Mesenchymal stem cell (in vitro differentiated cells and primary cell): Measurements from ENCODE around the gene ANKK1.

Experiments
- DNase-seq: peaks from one replicate; pipeline ENCODE4 v3.0.0-alpha.2; 2013
- H2AFZ ChIP-seq: one replicate; pipeline ENCODE4 v1.6.1; 2013; ENCODE audit warnings: low read depth, mild to moderate bottlenecking, control low read depth, inconsistent platforms, low read length, moderate library complexity
- H2AK5ac ChIP-seq: 2 replicates; pipeline ENCODE4 v1.6.1; 2013; ENCODE audit warnings: low read length, moderate library complexity, mild to moderate bottlenecking, inconsistent platforms; ENCODE audit not compliant: severe bottlenecking
- H2BK120ac ChIP-seq: one replicate; pipeline ENCODE4 v1.6.1; 2013; ENCODE audit warnings: low read depth, mild to moderate bottlenecking, inconsistent platforms, low read length, moderate library complexity
- H2BK12ac ChIP-seq, 2 experiments: one replicate each; pipeline ENCODE4 v1.6.1; 2013; ENCODE audit warnings: inconsistent platforms in 2 of 2, low read length in 2 of 2, mild to moderate bottlenecking in 2 of 2, moderate library complexity in 2 of 2, control low read depth in 1 of 2
- H2BK15ac ChIP-seq: one replicate; pipeline ENCODE4 v1.6.1; 2013; ENCODE audit warnings: mild to moderate bottlenecking, low read depth, inconsistent platforms; ENCODE audit not compliant: poor library complexity, severe bottlenecking
- H2BK5ac ChIP-seq: 2 replicates; pipeline ENCODE4 v1.6.1; 2013; ENCODE audit warnings: low read depth, mild to moderate bottlenecking, low read length, control low read depth, inconsistent platforms; ENCODE audit not compliant: poor library complexity, severe bottlenecking
- H3K14ac ChIP-seq, 2 experiments: one replicate each; pipeline ENCODE4 v1.6.1; 2013; ENCODE audit warnings: inconsistent platforms in 2 of 2, low read length in 2 of 2, control low read depth in 1 of 2, mild to moderate bottlenecking in 1 of 2, moderate library complexity in 1 of 2
- H3K18ac ChIP-seq, 2 experiments: one replicate each; pipeline ENCODE4 v1.6.1; 2013; ENCODE audit warnings: inconsistent platforms in 2 of 2, low read length in 2 of 2, control low read depth in 1 of 2, low read depth in 1 of 2, mild to moderate bottlenecking in 1 of 2
- H3K23ac ChIP-seq, 2 experiments: one replicate each; pipeline ENCODE4 v1.6.1; 2013; ENCODE audit warnings: inconsistent platforms in 2 of 2, low read length in 2 of 2, mild to moderate bottlenecking in 2 of 2, moderate library complexity in 2 of 2, control low read depth in 1 of 2
- H3K27ac ChIP-seq: 2 replicates; pipeline ENCODE4 v1.5.1; 2013; ENCODE audit warnings: mild to moderate bottlenecking, moderate library complexity, low read length, control low read depth, inconsistent platforms; ENCODE audit not compliant: poor library complexity, severe bottlenecking
- H3K27me3 ChIP-seq, 2 experiments: 2 replicates each; pipeline versions ENCODE4 v1.6.1 to v1.7.0; 2013; ENCODE audit warnings: low read length in 2 of 2, mild to moderate bottlenecking in 2 of 2, moderate library complexity in 2 of 2, control low read depth in 1 of 2, inconsistent platforms in 1 of 2; ENCODE audit not compliant: control insufficient read depth in 1 of 2, insufficient read depth in 1 of 2
- H3K36me3 ChIP-seq, 2 experiments: 2 replicates each; pipeline versions ENCODE4 v1.6.1 to v1.7.0; 2013; ENCODE audit warnings: low read length in 2 of 2, control low read depth in 1 of 2, inconsistent platforms in 1 of 2, low read depth in 1 of 2, mild to moderate bottlenecking in 1 of 2; ENCODE audit not compliant: insufficient read depth in 2 of 2, control insufficient read depth in 1 of 2
- H3K4ac ChIP-seq, 2 experiments: one replicate each; pipeline ENCODE4 v1.6.1; 2013; ENCODE audit warnings: inconsistent platforms in 2 of 2, low read length in 2 of 2, mild to moderate bottlenecking in 2 of 2, moderate library complexity in 2 of 2, control low read depth in 1 of 2, low read depth in 1 of 2
- H3K4me1 ChIP-seq: 2 replicates; pipeline ENCODE4 v1.6.1; 2013; ENCODE audit warnings: low read depth, low read length, control low read depth; ENCODE audit not compliant: control insufficient read depth, insufficient read depth
- H3K4me2 ChIP-seq: 2 replicates; pipeline ENCODE4 v1.6.1; 2013; ENCODE audit warnings: low read length, mild to moderate bottlenecking, inconsistent platforms; ENCODE audit not compliant: poor library complexity, severe bottlenecking
- H3K4me3 ChIP-seq, 2 experiments: 2 replicates each; pipeline versions ENCODE4 v1.5.1 to v1.7.0; 2013; ENCODE audit warnings: low read length in 2 of 2, mild to moderate bottlenecking in 2 of 2, control low read depth in 1 of 2, low read depth in 1 of 2; ENCODE audit not compliant: insufficient read depth in 1 of 2
- H3K79me1 ChIP-seq: replicated peaks from 2 replicates; pipeline ENCODE4 v1.6.1; 2013; ENCODE audit warnings: mild to moderate bottlenecking, control low read depth, low read length, inconsistent platforms; ENCODE audit not compliant: poor library complexity, severe bottlenecking
- H3K9ac ChIP-seq: 2 replicates; pipeline ENCODE4 v1.7.0; 2013; ENCODE audit warnings: mild to moderate bottlenecking, low read length, moderate library complexity
- H3K9me3 ChIP-seq: 2 replicates; pipeline ENCODE4 v1.7.0; 2013; ENCODE audit warnings: mild to moderate bottlenecking, low read length; ENCODE audit not compliant: control insufficient read depth
- H4K8ac ChIP-seq: one replicate; pipeline ENCODE4 v1.6.1; 2013; ENCODE audit warnings: inconsistent platforms, mild to moderate bottlenecking, low read length, moderate library complexity
- H4K91ac ChIP-seq: one replicate; pipeline ENCODE4 v1.6.1; 2013; ENCODE audit warnings: mild to moderate bottlenecking, low read length, inconsistent platforms
- WGBS: methylation state at CpG from one replicate; pipeline ENCODE4 v1.1.7; 2013; ENCODE audit warnings: mixed read lengths; 5-methylcytosine and 5-hydroxymethylcytosine counted together

ANKK1 gene

DNA sequence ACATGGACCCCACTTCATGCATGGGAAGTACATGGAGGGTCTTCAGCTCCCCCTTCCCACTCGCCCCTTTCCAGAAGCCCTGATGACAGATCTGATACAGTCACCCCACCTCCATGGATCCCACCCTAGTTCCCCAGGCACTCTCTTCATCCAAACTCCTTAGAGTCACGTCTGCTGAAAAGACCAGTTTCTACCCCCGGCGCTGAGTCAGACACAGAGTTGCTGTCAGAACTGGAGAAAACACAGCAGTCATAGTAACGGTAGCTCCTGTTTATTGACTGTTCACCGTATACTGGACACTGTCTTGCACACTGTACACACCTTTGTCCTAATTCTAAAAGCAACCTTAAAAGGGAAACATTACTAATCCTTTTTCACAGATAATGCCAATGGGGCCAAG is 58.5 kb downstream of the ANKK1 start:
- H2BK15ac ChIP-seq, result no peak overlapping the region
- H4K8ac ChIP-seq, result no peak overlapping the region
- no peaks in the 10 kb centered on the region for H3K9me3 ChIP-seq
- H3K18ac ChIP-seq, result no peak overlapping the region
- H3K79me1 ChIP-seq, result no peaks in the 10 kb centered on the region
- H2AK5ac ChIP-seq, result no peak overlapping the region
- peaks cover 0 to 49% of the 10 kb centered on the region in 2 experiments for H3K27me3 ChIP-seq
- no peak overlapping the region for H3K4me2 ChIP-seq
- no peak overlapping the region for H4K91ac ChIP-seq
- H3K14ac ChIP-seq, result no peak overlapping the region
- no peak overlapping the region for H3K4ac ChIP-seq
- H2BK120ac ChIP-seq, result no peak overlapping the region
- H2BK12ac ChIP-seq, result no peak overlapping the region
- WGBS, result 56% methylated on average over 6 of the region's 6 CpGs
- no peak overlapping the region for H3K27ac ChIP-seq
- no peak overlapping the region for H2AFZ ChIP-seq
- H3K4me1 ChIP-seq, result no peaks in the 10 kb centered on the region
- no peak overlapping the region for H3K23ac ChIP-seq
- no peak overlapping the region for H3K9ac ChIP-seq
- no peak overlapping the region for H3K4me3 ChIP-seq
- DNase-seq, result peak; percentile 44
- no peak overlapping the region for H2BK5ac ChIP-seq
- no peaks in the 10 kb centered on the region for H3K36me3 ChIP-seq

DNA sequence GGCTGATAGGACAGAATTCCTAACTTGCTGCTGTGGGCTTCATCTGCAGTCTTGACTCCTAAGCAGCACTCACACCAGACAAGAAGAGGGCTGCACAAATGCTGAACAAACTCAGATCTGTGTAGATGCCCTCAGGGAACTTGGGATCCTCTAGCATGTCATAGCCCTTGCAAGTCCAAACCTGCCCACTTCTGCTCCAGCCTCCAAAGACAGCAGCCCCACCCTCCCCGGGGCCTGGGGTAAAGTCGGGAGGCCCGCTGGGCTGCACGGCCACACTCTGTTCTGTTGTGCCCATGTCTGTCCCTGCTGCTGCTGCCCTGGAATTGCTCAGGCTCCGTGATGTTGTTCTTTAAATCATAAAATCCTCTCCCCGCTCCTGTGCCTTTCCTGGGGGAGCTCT is 59.4 kb downstream of the ANKK1 start:
- Histone ChIP-seq H3K27ac (no peak overlapping the region), H2BK5ac (no peak overlapping the region), H2BK15ac (no peak overlapping the region), H3K36me3 (no peaks in the 10 kb centered on the region), H3K9me3 (no peaks in the 10 kb centered on the region), H3K4me1 (no peaks in the 10 kb centered on the region), H4K91ac (no peak overlapping the region), H3K79me1 (no peaks in the 10 kb centered on the region), H3K4me3 (no peak overlapping the region), H3K9ac (no peak overlapping the region), H2BK120ac (no peak overlapping the region), H3K14ac (peak overlapping the region in 1 of 2 experiments; percentile 47), H3K23ac (no peak overlapping the region), H2AFZ (no peak overlapping the region), H3K27me3 (peaks cover 0 to 46% of the 10 kb centered on the region in 2 experiments), H3K4ac (no peak overlapping the region), H3K4me2 (no peak overlapping the region), H3K18ac (no peak overlapping the region), H2AK5ac (no peak overlapping the region), H2BK12ac (no peak overlapping the region), H4K8ac (no peak overlapping the region)
- 97% methylated on average over 6 of the region's 6 CpGs for WGBS
- DNase-seq, result no peak

DNA sequence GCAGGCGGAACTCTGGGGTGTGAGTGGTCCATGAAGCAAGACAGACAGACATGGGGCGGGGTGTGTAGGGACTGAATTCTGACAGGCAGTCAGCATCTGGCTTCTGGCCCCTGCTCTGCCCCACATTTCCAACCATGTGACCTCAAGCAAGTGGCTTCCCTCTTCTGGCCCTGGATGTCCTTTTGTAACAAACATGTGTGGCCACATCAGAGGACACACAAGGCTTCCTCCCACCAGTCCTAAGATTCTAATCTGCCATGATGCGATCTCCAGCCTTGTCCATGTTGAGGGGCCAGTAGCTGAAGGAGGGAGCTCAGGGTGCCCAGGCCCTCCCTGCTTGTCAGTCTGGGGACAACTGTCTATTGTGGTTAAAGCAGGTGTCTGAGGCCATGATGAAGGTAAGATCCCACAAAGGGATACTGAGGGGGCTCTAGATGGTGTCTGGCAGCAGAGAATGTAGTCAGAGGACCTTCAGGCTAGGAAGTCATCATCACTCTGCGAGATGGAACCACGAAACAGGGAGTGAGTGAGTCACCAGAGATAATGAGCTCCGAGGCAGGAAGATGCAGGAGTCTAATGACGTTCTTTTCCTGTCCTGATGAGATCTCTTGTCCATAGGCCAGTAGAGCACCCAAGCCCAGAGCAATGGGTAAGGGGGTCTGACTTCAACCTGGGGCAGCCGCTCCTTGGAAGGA is 60.2 kb downstream of the ANKK1 start:
- Histone ChIP-seq H3K79me1 (no peaks in the 10 kb centered on the region), H3K9ac (no peak overlapping the region), H3K23ac (no peak overlapping the region), H3K27me3 (peaks cover 0 to 43% of the 10 kb centered on the region in 2 experiments), H3K4me2 (no peak overlapping the region), H3K14ac (no peak overlapping the region), H2BK120ac (no peak overlapping the region), H4K8ac (no peak overlapping the region), H2AK5ac (no peak overlapping the region), H2AFZ (no peak overlapping the region), H4K91ac (no peak overlapping the region), H3K9me3 (no peaks in the 10 kb centered on the region), H3K4me1 (no peaks in the 10 kb centered on the region), H3K36me3 (no peaks in the 10 kb centered on the region), H2BK12ac (no peak overlapping the region), H3K4me3 (no peak overlapping the region), H3K27ac (no peak overlapping the region), H3K4ac (no peak overlapping the region), H3K18ac (no peak overlapping the region), H2BK5ac (no peak overlapping the region), H2BK15ac (no peak overlapping the region)
- peak; percentile 71 for DNase-seq
- WGBS, result 53% methylated on average over 8 of the region's 8 CpGs

DNA sequence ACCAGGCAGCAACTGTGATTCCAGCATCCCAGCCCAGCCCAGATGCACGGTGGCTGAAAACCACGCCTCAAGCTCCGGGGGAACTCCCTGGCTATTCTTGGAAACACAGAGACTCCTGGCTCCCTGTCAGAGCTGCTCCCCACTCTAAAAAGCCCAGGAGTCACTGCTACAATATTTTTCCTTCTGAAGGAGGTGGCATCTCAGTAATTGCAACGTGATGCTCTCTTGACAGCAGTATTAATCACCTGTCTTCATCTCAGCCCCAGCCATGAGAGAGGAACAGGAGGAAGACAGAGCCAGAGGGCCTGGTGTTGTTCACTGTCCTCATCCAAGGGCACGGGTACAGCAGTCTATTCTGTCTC is 60.7 kb downstream of the ANKK1 start:
- Histone ChIP-seq H3K4me2 (no peak overlapping the region), H3K4me3 (no peak overlapping the region), H4K8ac (no peak overlapping the region), H3K4ac (no peak overlapping the region), H2AFZ (no peak overlapping the region), H3K27ac (no peak overlapping the region), H3K18ac (no peak overlapping the region), H2BK12ac (no peak overlapping the region), H3K9me3 (no peaks in the 10 kb centered on the region), H3K9ac (no peak overlapping the region), H4K91ac (no peak overlapping the region), H3K79me1 (no peaks in the 10 kb centered on the region), H2AK5ac (no peak overlapping the region), H3K4me1 (no peaks in the 10 kb centered on the region), H3K27me3 (peaks cover 0 to 38% of the 10 kb centered on the region in 2 experiments), H2BK120ac (no peak overlapping the region), H3K23ac (no peak overlapping the region), H3K36me3 (no peaks in the 10 kb centered on the region), H3K14ac (no peak overlapping the region), H2BK15ac (no peak overlapping the region), H2BK5ac (no peak overlapping the region)
- no peak for DNase-seq
- 80% methylated on average over 5 of the region's 5 CpGs for WGBS
